Loucy (cell line): ENCODE results near the gene SLC24A1.

Experiments
- H2AFZ ChIP-seq: fragments of 200-600 bp; sonication (generic); 2 replicates; pipeline ENCODE4 v1.6.0; 2016; ENCODE audit warnings: antibody characterized with exemption, mild to moderate bottlenecking, low read length, moderate library complexity
- H3F3A ChIP-seq: fragments of 200-600 bp; 2 replicates; pipeline ENCODE4 v1.6.0; 2016; ENCODE audit warnings: antibody characterized with exemption, low read depth, mild to moderate bottlenecking
- H3K27me3 ChIP-seq: fragments of 200-600 bp; sonication (generic); 2 replicates; pipeline ENCODE4 v1.6.1; 2014; ENCODE audit warnings: low read length, mild to moderate bottlenecking; ENCODE audit not compliant: insufficient read depth, poor library complexity, severe bottlenecking
- H3K36me3 ChIP-seq: fragments of 200-600 bp; sonication (generic); 2 replicates; pipeline ENCODE4 v1.6.1; 2016; ENCODE audit warnings: low read length; ENCODE audit not compliant: insufficient read depth
- H3K4me1 ChIP-seq: fragments of 200-600 bp; sonication (generic); 2 replicates; pipeline ENCODE4 v1.5.1; 2014; ENCODE audit warnings: low read length, mild to moderate bottlenecking; ENCODE audit not compliant: insufficient read depth, poor library complexity, severe bottlenecking
- H3K4me2 ChIP-seq: fragments of 200-600 bp; sonication (generic); 2 replicates; pipeline ENCODE4 v1.6.0; 2014; ENCODE audit warnings: antibody characterized with exemption, low read length, low read depth, mild to moderate bottlenecking; ENCODE audit not compliant: poor library complexity, severe bottlenecking
- H3K4me3 ChIP-seq: fragments of 200-600 bp; sonication (generic); 2 replicates; pipeline ENCODE4 v1.5.1; 2014; ENCODE audit warnings: low read length, mild to moderate bottlenecking, mixed read lengths; ENCODE audit not compliant: poor library complexity, severe bottlenecking
- H3K79me2 ChIP-seq: fragments of 200-600 bp; sonication (generic); 2 replicates; pipeline ENCODE4 v1.6.1; 2014; ENCODE audit warnings: low read length; ENCODE audit not compliant: insufficient read depth
- H3K9ac ChIP-seq: fragments of 200-600 bp; sonication (generic); 2 replicates; pipeline ENCODE4 v1.6.0; 2014; ENCODE audit warnings: mild to moderate bottlenecking, low read depth, low read length, moderate library complexity; ENCODE audit not compliant: poor library complexity, severe bottlenecking
- H3K9me2 ChIP-seq: fragments of 200-600 bp; sonication (generic); replicated peaks from 2 replicates; pipeline ENCODE4 v1.6.1; 2016; ENCODE audit warnings: low read depth, low read length, mixed read lengths
- H3K9me3 ChIP-seq: fragments of 200-600 bp; sonication (generic); 2 replicates; pipeline ENCODE4 v1.6.1; 2014; ENCODE audit warnings: mild to moderate bottlenecking, antibody characterized with exemption, low read length, low read depth; ENCODE audit not compliant: insufficient read depth
- H4K20me1 ChIP-seq: fragments of 200-600 bp; sonication (generic); 2 replicates; pipeline ENCODE4 v1.6.0; 2014; ENCODE audit warnings: antibody characterized with exemption, low read length, mild to moderate bottlenecking; ENCODE audit not compliant: insufficient read depth, poor library complexity, severe bottlenecking
- EZH2phosphoT487 ChIP-seq: fragments of 200-600 bp; IDR thresholded peaks from 2 replicates; pipeline ENCODE4 v1.6.1; 2018; ENCODE audit warnings: antibody characterized with exemption, mild to moderate bottlenecking, moderate library complexity, borderline replicate concordance
- TF ChIP-seq, protein P1 (sequence below): fragments of 200-600 bp; sonication (generic); conservative IDR thresholded peaks from 2 replicates; pipeline ENCODE4 v1.5.1; 2014; ENCODE audit warnings: mild to moderate bottlenecking, antibody characterized with exemption, low read length

Gene SLC24A1

DNA sequence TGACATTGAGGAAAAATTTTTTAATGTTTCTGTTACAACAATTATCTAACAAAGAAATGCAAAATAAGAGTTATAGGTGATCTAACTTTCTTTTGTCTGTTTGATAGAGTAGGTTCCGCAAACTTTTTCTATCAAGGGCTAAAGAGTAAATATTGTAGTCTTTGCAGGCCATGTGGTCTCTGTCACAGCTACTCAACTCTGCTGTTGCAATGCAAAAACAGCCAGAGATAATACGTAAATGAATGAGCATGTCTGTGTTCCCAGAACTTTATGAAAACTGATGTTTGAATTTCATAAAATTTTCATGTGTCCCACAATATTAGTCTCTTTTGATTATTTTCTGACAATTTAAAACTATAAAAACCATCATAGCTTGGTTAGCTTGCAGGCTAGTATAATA lies 73.3 kb downstream of the SLC24A1 start:
- Histone ChIP-seq H3K36me3 (peaks cover 3% of the 10 kb centered on the region; the same call in 1 of the 2 replicates), H3K9ac (no peak overlapping the region), H3K4me2 (no peak overlapping the region), H2AFZ (no peak overlapping the region), H3K27me3 (no peaks in the 10 kb centered on the region), H3K9me3 (no peaks in the 10 kb centered on the region), H3K9me2 (no peaks in the 10 kb centered on the region), H3K4me3 (no peak overlapping the region), H4K20me1 (no peaks in the 10 kb centered on the region), H3K4me1 (no peaks in the 10 kb centered on the region), H3F3A (no peaks in the 10 kb centered on the region), H3K79me2 (no peaks in the 10 kb centered on the region)
- TF ChIP-seq, protein P1, sequence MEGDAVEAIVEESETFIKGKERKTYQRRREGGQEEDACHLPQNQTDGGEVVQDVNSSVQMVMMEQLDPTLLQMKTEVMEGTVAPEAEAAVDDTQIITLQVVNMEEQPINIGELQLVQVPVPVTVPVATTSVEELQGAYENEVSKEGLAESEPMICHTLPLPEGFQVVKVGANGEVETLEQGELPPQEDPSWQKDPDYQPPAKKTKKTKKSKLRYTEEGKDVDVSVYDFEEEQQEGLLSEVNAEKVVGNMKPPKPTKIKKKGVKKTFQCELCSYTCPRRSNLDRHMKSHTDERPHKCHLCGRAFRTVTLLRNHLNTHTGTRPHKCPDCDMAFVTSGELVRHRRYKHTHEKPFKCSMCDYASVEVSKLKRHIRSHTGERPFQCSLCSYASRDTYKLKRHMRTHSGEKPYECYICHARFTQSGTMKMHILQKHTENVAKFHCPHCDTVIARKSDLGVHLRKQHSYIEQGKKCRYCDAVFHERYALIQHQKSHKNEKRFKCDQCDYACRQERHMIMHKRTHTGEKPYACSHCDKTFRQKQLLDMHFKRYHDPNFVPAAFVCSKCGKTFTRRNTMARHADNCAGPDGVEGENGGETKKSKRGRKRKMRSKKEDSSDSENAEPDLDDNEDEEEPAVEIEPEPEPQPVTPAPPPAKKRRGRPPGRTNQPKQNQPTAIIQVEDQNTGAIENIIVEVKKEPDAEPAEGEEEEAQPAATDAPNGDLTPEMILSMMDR: no peak
- no peak for TF ChIP-seq EZH2phosphoT487
